Cerebellar nuclear complex (tissue), 1 donor: Measurements from ENCODE around the gene OR5B2.
"Not testable (repeated sequence)": the region's sequence is repeated elsewhere in the genome, so short reads cannot be mapped to it uniquely, and the experiment has no call there.

Source experiments
- DNase-seq, 2 experiments: peaks; one replicate each; lab custom pipeline; 2025; lab: John Stamatoyannopoulos, UW

Gene OR5B2

GRCh38 chr11:58428021-58428420, at the start of gene OR5B2:
Gene OR5B2, minus strand, starts transcription at chr11:58428121. Its CDS starts 4,860 bp downstream, at chr11:58423261.
- no peak for DNase-seq

DNA sequence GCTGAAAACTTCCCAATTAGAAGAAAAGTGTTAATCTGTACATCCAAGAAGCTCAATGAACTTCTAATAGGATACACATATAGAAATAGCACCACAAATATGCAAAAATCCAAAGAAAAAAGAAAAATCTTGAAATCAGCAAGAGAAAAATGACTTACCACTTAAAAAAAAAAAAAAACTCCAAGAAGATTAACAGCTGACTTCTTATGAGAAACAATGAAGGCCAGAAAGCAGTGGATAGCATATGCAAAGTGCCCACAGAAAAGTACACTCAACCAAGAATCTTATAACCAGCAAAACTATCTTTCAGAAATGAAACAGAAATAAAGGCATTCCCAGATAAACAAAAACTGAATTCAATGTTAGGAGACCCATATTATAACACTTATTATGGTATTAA, 44.0 kb upstream of the OR5B2 start:
- no peak for DNase-seq

- no peak for DNase-seq
Observed at GRCh38 chr11:58466293-58466692, 38.4 kb upstream of the OR5B2 start.

- no peak for DNase-seq
Observed at GRCh38 chr11:58465690-58466089, 37.8 kb upstream of the OR5B2 start.

DNA sequence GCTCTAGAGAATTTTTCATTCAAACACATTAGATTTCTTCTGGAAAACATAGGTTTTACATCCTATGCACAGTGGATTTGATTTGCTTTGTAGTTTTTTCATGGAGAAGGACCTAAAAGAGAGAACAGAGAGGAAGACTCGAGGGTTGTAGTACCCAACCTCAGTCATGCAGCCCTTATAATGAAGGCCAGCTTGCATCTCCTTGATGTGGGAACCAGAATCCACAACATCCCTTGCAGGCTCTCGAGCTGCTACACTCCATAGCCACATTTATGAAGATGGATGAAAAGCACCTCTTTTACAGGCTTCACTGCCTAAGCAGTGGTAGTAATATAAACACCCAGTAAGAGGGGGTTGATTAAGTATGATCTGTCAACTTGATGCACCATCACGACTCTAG, 23.7 kb upstream of the OR5B2 start:
- DNase-seq: no peak

DNA sequence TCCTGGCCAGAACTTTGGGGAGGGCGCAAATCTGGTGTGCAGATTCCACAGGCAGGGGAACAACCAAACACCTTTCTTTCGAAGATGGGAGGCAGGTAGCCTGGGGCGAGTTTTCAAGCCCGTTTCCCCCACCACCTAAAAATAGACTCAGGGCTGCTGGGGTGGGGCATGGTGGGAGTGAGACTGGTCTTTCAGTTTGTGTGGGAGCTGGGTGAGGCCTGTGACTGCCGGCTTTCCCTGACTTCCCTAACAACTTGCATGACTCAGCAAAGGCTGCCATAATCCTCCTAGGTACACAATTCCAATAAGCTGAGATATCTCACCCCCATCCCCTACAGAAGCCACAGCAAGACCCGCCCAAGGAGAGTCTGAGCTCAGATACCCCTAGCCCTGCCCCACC, 18.4 kb upstream of the OR5B2 start:
- no peak for DNase-seq

DNA sequence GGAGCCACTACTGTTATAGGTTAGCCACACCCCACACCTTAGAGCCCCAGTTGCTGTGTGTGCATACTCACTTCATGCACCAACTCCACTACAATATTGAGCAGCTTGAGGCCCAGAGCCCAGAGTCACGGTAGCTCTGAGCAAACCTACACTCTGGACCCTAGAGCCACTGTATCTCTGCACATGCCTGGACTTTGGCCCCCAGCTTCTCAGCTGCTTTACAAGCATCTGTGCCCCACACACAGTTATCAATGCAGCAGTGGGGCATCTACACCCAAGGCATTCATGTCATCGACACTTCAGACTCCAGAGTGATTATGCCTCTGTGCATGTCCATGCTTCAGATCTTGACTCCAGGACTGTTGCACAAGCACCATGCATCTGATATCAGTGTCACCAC, 16.4 kb upstream of the OR5B2 start:
- no peak for DNase-seq

GRCh38 chr11:58442136-58442535, 14.2 kb upstream of the OR5B2 start, which contains the start of gene OR5B12:
Gene OR5B12, minus strand, starts transcription at chr11:58442236. Its CDS starts 2,085 bp downstream, at chr11:58440151.
- no peak for DNase-seq

- DNase-seq: no peak
Observed at GRCh38 chr11:58438486-58438885, 10.6 kb upstream of the OR5B2 start.

DNA sequence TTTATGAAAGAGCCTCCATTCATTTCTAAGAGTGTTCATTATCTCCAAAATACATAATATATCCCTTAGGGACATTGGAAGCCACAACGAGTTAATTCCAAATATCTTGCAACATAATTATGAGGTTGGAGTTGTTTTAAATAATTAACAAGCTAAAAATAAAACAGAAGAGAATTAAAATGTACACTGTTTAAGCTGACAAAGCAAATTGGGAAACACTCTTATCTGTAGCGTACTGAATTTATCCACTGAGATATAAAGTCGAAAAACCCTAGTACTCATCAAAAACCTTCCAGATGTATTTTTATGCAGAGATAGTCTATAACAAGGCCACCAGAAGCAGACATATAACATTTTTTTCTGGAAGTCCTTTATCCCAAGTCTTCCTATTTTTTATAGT, 6.3 kb upstream of the OR5B2 start:
- no peak for DNase-seq

DNA sequence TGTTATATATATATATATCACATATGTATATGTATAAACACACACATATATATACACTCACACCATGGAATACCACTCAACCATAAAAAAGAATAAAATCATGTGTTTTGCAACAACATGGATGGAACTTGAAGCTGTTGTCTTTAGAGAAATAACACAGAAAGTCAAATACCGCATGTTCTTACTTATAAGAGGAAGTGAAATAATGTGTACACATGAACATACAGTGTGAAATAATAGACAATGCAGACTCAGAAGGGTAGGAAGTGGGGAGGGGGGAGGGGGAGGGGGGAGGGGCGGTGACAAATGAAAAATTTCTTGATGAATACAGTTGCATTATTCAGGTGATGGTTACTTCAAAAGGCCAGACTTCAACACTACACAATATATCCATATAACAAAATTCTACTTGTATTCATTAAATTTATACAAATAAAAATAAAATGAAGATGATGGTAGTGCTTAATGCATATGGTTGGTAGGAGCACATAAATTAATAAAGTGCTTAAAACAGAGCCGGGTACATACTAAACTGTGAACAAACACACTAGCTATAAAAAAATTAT, 5.8 kb upstream of the OR5B2 start:
- no peak for DNase-seq

- no peak for DNase-seq
Observed at GRCh38 chr11:58429273-58429672, 1.4 kb upstream of the OR5B2 start.

DNA sequence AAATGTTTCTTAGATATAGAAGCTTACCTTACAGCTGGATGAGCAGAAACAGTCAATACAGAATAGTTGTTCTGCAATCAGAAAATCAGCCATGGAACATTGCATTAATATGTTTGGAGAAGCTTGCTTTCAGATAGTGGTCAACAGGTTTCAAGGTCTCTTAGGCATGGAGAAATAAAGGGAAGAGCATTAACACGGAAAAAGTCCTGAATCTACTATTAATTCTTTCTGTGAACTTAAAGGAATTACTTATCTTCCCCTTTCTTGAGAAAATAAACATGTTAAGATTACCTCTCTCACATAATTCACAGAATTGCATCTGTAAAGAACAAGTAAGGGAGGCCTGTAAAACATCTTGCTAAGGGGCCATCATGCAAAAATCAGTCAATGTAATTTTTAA, 21.1 kb downstream of the OR5B2 start, which contains the start of gene OR5B3:
Gene OR5B3 (minus strand): TSS at position 101 of the 400 bp plus-strand sequence. CDS start 3,465 bp downstream, outside the sequence.
- no peak for DNase-seq

DNA sequence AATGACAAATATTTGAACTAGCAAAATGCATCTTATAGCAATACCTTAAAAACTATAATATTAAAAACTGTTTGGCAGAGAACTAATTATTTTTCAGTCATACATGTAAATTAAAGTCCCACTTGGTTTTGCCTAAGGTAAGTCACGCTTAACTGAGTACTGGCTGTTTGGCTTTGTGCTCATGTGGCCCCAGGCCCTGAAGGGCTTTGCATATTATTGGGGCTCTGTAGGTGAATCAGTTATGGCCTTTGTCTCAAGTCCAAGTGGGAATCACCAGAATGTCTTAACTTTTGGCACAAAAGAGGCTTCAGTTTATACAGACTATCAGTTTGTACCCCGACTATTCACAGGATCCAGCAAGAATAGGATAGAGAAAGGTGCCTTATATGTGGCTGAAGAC, 28.3 kb downstream of the OR5B2 start:
- not testable (repeated sequence) for DNase-seq

- no peak for DNase-seq
Observed at GRCh38 chr11:58395581-58395980, 32.3 kb downstream of the OR5B2 start.

- no peak for DNase-seq
Observed at GRCh38 chr11:58394195-58394594, 33.7 kb downstream of the OR5B2 start.

GRCh38 chr11:58392746-58393145, 35.2 kb downstream of the OR5B2 start:
- no peak for DNase-seq

DNA sequence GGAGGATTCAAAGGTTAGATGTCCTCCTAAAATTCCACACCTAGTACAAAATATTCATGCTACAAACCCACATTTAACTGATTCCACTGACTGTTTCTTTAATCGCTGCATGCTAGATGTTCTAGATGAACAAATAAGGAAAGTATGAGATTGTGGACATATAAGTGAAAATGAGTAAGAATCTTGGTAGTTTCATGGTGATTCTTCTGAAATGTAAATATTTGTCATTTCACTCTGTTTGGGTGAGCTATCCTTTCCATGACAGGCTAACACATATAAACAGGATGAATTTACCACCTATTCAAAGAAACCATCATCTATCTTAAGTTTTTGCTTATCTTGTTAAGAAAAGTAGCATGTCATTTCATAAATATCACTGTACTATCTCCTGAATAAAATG, 36.0 kb downstream of the OR5B2 start:
- no peak for DNase-seq

DNA sequence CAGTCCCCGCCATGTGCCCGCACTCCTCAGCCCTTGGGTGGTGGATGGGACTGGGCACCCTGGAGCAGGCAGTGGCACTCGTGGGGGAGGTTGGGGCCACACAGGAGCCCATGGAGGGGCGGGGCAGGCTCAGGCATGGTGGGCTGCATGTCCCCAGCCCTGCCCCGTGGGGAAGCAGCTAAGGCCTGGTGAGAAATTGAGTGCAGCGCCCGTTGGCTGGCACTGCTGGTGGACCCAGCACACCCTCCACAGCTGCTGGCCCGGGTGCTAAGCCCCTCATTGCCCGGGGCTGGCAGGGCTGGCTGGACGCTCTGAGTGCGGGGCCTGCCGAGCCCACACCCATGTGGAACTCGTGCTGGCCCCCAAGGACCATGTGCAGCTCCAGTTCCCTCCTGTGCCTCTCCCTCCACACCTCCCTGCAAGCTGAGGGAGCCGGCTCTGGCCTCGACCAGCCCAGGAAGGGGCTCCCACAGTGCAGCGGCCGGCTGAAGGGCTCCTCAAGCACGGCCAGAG, 37.3 kb downstream of the OR5B2 start:
- DNase-seq: no peak
